HG03521 (cell line): ENCODE measurements around the gene CDC42BPA.

Source experiments
- ATAC-seq: cut with Tn5 transposase; IDR thresholded peaks from one replicate; pipeline ENCODE4 v1.9.1; 2021; ENCODE audit warnings: mild to moderate bottlenecking, moderate library complexity; ENCODE audit not compliant: unreplicated experiment

CDC42BPA gene

DNA sequence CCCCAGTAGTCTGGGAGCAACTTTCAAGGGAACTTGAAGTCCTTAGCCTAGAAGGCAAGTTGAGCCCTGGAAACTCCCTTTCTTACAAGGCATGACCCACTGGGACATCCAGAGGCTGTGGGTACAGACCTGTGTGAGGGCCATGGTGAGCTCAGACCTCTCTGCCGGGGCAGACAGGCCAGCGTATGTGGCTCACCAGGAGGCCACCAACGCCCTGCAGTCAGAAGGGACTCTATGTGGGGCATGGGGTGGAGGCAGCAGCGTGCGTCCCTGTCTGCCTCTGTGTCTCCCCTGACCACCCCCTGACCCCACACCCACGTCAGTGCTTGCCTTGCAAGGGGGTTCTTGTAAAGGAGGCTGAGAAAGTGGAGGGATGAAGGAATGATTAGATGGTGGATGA lies 367.4 kb downstream of the CDC42BPA start:
- ATAC-seq = no peak

DNA sequence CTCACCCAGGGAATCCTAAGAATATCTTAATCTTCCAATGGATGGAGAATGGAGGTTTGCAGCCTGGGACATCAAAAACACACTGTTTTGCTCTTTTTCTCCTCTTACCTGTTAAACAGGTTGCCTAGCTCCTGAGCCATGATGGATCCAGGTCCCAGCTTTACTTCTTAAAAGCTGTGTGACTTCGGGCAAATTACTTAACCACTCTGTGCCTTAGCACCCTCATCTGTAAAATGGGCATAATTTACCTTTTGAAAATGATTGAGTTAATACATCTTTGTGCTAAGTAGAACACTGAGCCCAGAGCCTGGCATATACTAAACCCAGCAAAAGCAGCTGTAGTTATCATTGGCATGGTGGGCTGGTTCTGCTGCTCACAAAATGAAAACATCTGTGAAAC lies 368.0 kb downstream of the CDC42BPA start:
- no peak for ATAC-seq

DNA sequence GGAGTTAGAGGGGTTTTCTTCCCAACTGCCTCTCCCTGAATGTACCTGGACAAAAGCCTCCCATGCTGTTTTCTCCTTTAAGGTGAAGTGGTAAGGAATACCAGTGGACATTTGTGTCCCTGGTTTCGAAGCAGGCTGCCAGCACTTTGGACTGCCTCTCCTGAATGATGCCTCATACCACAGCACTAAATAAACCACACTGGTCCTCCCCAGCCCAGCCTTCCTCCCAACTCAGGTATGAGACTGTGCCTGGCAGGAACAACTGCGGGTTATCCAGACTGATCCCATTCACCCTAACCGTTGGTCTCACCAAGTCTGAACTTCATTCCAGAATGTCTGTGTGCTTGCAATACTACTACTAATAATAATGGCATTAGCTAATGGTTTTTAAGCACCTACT lies 368.9 kb downstream of the CDC42BPA start:
- ATAC-seq = no peak

DNA sequence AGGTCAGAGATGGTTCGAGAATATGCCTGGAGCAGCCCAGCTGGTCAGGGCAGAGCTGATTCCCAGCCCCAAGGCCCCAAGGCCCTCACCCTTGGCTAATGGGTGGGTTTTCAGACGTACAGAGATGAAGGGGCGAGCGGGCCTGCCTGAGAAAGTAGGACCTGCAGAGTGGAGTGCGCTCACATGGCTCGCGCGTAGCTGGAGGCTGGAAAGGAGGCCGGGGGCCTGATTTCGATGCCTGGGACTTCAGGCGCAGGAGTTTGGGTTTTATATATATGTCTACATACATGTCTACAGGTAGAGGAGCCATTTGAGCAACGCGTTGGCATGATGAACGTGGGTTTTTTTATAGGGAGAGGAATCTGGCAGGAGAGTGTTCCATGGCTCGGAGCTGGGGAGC lies 369.3 kb downstream of the CDC42BPA start:
- ATAC-seq = no peak

DNA sequence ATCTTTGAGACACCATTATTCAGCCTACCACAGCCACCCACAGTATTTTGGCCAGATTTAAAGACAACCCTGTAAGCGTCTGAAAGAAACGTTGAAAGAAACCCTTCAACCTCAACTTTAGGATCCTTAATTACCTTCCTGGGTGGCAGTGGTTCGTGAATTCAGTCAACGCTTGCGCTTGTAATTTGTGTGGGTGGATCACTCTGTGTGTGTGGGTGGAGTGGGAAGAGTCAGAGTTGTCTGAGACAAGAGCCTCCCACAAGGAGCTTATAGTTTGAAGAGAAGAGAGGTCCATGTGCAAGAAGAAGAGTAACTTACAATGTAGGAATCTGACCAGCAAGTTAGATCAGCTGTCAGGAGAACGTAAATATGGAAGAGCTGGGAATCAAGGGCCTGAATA lies 369.8 kb downstream of the CDC42BPA start:
- no peak for ATAC-seq

DNA sequence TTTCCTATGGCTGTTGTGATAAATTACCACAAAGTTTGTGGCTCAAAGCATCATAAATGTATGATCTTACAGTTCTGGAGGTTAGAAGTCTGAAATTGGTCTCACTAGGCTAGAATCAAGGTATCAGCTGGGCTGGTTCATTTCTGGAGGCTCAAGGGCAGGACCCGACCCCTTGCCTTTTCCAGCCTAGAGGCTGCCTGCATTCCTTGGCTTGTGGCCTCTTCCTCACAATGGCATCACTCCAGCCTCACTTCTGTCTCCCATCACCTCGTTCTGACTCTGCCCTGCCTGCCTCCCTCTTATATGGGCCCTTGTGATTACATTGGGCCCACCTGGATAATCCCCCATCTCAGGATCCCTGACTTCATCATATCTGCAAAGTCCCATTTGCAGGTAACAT lies 370.2 kb downstream of the CDC42BPA start:
- ATAC-seq = no peak

GRCh38 chr1:226946841-226947240 lies 371.5 kb downstream of the CDC42BPA start:
- no peak for ATAC-seq

GRCh38 chr1:226946285-226946684 lies 372.0 kb downstream of the CDC42BPA start:
- ATAC-seq = no peak

- ATAC-seq = no peak
These were observed 372.4 kb downstream of the CDC42BPA start for GRCh38 chr1:226945858-226946245.

DNA sequence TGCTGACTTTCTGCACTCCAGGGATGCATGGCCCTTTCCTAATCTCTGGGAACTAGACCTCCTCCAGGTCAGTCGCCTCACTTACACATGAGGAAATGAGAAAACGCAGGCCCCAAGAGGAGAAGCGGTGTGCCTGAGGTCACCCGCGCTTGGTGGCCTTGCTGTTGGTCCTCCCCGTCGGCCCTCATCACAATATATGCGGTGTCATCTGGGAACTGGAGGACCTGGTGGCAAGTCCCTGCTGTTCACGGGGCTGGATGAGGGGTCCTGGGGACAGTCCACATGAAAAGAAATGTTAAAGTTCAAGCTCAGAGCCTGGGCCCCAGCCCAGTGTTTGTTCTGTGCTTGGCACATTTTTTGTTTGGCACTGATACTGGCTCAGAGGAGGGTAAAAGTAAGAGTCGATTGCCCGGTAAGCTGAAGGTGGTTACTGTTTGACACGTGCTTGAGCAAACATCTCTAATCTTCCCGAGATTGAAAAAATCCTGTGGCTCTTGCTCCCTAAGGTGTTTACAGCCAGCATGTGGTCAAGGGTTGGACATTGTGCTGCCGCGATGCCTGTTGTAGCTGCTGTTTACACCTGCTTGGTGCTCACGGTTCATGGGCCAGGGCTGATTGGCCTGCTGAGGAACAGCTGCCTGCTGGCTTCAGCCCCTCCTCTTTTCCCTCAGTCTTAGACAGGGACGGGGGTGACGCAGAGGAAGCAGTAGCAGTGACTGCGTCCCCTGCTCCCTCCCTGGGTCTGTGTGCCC lies 373.0 kb downstream of the CDC42BPA start:
- ATAC-seq = no peak

DNA sequence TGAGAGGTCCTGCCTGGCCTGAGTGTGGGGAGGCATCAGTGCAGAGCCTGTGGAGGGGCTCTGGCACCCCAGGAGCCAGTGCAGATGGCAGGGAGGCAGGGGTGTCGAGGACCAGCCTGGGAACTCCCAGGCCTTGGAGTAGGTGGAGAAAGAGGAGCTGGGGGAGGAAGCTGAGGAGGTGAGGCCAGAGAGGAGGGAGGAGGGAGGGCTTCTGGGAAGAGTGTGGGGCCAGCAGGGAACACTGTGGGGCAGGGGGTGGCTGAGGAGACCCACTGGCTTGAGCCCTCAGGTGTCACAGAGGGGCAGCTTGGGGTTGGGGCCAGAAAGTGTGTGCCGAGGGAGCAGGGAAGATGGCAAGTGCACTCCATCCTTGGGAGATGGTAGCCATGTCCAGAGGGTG lies 374.4 kb downstream of the CDC42BPA start:
- no peak for ATAC-seq

DNA sequence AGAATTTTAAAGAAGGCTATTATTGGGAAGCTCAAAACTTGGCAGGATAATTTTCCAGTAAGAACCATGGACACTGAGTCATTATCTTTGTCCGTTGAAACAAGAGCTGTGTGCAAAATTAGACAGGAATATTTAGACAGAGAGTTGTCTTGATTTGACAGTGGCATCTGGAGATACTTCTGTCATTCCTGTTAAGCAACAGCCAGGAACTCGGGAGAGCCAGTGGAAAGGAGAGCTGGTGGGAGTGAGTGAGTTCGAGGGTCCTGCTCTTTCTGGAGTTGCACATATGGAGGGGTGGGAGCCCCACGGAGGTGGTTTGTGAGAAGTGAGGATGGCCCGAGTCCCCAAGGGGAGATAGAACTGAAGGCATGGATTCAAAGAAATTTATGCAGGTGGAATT lies 375.1 kb downstream of the CDC42BPA start:
- ATAC-seq = no peak

DNA sequence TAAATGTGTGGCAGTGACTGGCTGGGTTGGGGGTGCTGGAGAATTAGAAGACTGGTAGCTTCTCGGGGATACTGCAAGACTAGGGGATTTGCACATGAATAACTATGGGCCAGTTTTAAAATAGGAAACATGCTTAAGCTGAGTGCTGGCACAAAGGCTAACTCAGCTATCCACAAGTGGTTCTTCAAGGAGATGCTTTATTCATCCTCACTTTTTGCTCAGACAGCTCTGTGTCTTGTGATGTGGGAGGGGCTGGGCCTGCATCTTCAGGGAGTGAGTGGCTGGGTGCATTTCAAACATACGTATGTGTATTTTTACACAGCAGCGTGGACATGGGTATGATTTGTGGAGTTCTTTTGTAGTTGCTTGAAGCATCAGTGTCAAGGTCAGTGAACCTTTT lies 375.9 kb downstream of the CDC42BPA start:
- ATAC-seq = no peak

GRCh38 chr1:226940806-226941067 lies 377.6 kb downstream of the CDC42BPA start:
- no peak for ATAC-seq

DNA sequence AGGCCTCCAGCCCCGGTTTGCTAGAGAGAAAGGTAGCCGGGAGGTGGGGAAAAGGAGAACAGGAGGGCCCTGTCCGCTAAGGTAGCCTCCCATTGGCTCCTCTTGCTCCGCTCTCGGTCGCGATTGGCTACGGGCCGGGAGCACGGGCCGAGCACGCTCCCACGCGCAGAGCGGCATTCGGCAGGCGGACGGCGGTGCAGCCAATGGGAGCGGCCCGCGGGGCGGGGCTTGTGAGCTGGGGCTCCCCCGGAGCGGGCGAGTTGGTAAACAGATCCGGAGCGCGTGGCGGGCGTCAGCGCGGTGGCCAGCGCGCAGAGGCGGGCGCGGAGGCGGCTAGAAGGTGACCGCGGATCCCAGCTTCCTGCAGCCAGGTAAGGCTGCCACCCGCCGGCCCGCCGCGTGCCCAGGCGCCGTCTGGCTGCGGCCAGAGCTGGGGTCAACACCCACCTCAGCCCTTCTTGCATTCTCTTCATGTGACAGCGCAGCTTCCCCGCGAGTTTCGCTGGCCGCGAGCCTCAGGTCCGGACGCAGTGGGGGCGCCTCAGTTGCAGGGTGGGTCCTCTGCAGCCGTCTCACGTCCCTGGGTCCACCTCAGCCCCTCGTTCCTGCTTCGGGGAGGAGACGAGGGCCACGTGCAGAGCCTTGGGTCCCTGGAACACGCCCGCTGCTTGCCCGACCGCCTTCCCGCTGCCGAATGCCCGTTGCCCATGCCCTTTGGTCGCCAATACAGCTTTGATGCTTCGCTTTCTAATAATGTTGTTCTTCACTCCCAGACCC lies 378.1 kb downstream of the CDC42BPA start, which contains the start of gene COQ8A:
Gene COQ8A, plus strand, starts transcription at position 266 of the 777 bp plus-strand sequence. CDS start 21,092 bp downstream, outside the sequence.
- peak; percentile 95 for ATAC-seq
